ENCODE data around the gene PITRM1. TPM values are rescaled to one million over a fixed set of nuclear protein-coding genes. Genes with fewer than 3 reads are reported as not detected.

PITRM1 gene
- total and polyA plus RNA-seq, 2 donors (not counting 3 experiments of a cell fraction or from before 2014, with no cell fraction given), result 83.2 to 145 TPM

GRCh38 chr10:3208481-3209406, 36.2 kb upstream of the PITRM1 start:
- H3K9ac ChIP-seq (replicated peaks; ENCODE audit: extremely low read depth, insufficient read depth, low read length), result no peak overlapping the region
- H3K27ac ChIP-seq (ENCODE audit: insufficient read depth, low read depth, low read length), result no peak overlapping the region
- no peaks in the 10 kb centered on the region for H3K36me3 ChIP-seq (ENCODE audit: control insufficient read depth in 2 of 2, extremely low read depth in 1 of 2, insufficient read depth in 2 of 2, low read length in 2 of 2)
- intact Hi-C loops (cut with micrococcal nuclease) (no loop called here), dilution Hi-C loops (cut with MboI; ENCODE audit: extremely low pct_ligation_motif_present, low sequenced_read_pairs) (no loop called here)
- no peaks in the 10 kb centered on the region for H3K79me2 ChIP-seq (ENCODE audit: control insufficient read depth, insufficient read depth, low read length)
- DNase-seq (ENCODE audit: low read depth, low spot score) (no peak), FAIRE-seq (no peak)
- no peak for TF ChIP-seq MYC (IDR thresholded peaks at IDR 0.05; ENCODE audit: low read depth, low read length)
- TF ChIP-seq CTCF (IDR thresholded peaks at IDR 0.05; ENCODE audit: extremely low read depth in 1 of 2, insufficient read depth in 1 of 2, low read depth in 1 of 2, low read length in 2 of 2), result no peak
- TF ChIP-seq MAX (IDR thresholded peaks at IDR 0.05; ENCODE audit: insufficient read depth, insufficient read length), result no peak
- TF ChIP-seq FOS (IDR thresholded peaks at IDR 0.05; ENCODE audit: borderline replicate concordance, insufficient read depth, low read length), result no peak
- no peak for TF ChIP-seq POLR2A (IDR thresholded peaks at IDR 0.05; ENCODE audit: low read depth, low read length)
- no peak for TF ChIP-seq EZH2 (IDR thresholded peaks at IDR 0.05; ENCODE audit: borderline replicate concordance, low read depth, low read length, severe bottlenecking)
- no peak for TF ChIP-seq POLR2AphosphoS5 (IDR thresholded peaks at IDR 0.05; ENCODE audit: insufficient read depth, low read depth, low read length)
- no TSS peak for BruUV-seq (replicated peaks)
- H3K9me3 ChIP-seq (replicated peaks; ENCODE audit: control insufficient read depth, insufficient read depth, low read length), result no peaks in the 10 kb centered on the region
- peaks cover 2 to 6% of the 10 kb centered on the region in 2 experiments for H3K27me3 ChIP-seq (ENCODE audit: control insufficient read depth in 2 of 2, insufficient read depth in 2 of 2, low read length in 2 of 2)
- no peaks in the 10 kb centered on the region for H3K4me1 ChIP-seq (ENCODE audit: control insufficient read depth, extremely low read depth, insufficient read depth, low read length)
- CTCF ChIA-PET, result interaction anchor here (2.1 kb wide), 1 partner anchor 11 kb away, joined by 8 read pairs; no protein-coding TSS in a partner anchor
- no peaks in the 10 kb centered on the region for H4K20me1 ChIP-seq (replicated peaks; ENCODE audit: control insufficient read depth, extremely low read depth, insufficient read depth, low read length)
- H3K4me2 ChIP-seq (ENCODE audit: insufficient read depth, low read length), result no peak overlapping the region
- no peaks in the 10 kb centered on the region for H3K9me1 ChIP-seq (replicated peaks; ENCODE audit: control insufficient read depth, extremely low read depth, insufficient read depth, low read length)
- H3K4me3 ChIP-seq (replicated peaks in 1 of 3; ENCODE audit: insufficient read depth in 1 of 3, low read depth in 1 of 3, low read length in 3 of 3), result no peak overlapping the region
- H2AFZ ChIP-seq (ENCODE audit: low read depth, low read length), result no peak overlapping the region
- POLR2A ChIA-PET, result no interaction called here

All from endothelial cell of umbilical vein (primary cell).